Nephron (organoid): ENCODE results near the gene CLUH.
"Not testable (repeated sequence)": the region's sequence is repeated elsewhere in the genome, so short reads cannot be mapped to it uniquely, and the experiment has no call there.

Experiments used
- H3K27ac Mint-ChIP-seq, 3 experiments: 2 replicates each; pipeline ENCODE4 v1.8.0; 2020; ENCODE audit warnings: mixed read lengths in 3 of 3, mild to moderate bottlenecking in 2 of 3, moderate library complexity in 1 of 3
- H3K27me3 Mint-ChIP-seq: 2 replicates; pipeline ENCODE4 v1.8.0; 2021; ENCODE audit warnings: low read depth, mild to moderate bottlenecking, moderate library complexity, mixed read lengths
- H3K36me3 Mint-ChIP-seq: 2 replicates; pipeline ENCODE4 v1.8.0; 2020; ENCODE audit warnings: low read depth, mixed read lengths
- H3K4me1 Mint-ChIP-seq: 2 replicates; pipeline ENCODE4 v1.8.0; 2020; ENCODE audit warnings: mixed read lengths
- H3K4me3 Mint-ChIP-seq, 3 experiments: 2 replicates each; pipeline ENCODE4 v1.8.0; 2020; ENCODE audit warnings: mild to moderate bottlenecking in 3 of 3, mixed read lengths in 3 of 3, moderate library complexity in 2 of 3
- H3K9me3 Mint-ChIP-seq: 2 replicates; pipeline ENCODE4 v1.8.0; 2020; ENCODE audit warnings: mixed read lengths
- TF ChIP-seq, protein P1 (sequence below), 3 experiments: fragments of 200-600 bp; sonication (generic); IDR thresholded peaks; one replicate each; pipeline ENCODE4 v1.5.0; 2021; ENCODE audit warnings: antibody characterized with exemption in 3 of 3; ENCODE audit not compliant: unreplicated experiment in 3 of 3

Gene CLUH

DNA sequence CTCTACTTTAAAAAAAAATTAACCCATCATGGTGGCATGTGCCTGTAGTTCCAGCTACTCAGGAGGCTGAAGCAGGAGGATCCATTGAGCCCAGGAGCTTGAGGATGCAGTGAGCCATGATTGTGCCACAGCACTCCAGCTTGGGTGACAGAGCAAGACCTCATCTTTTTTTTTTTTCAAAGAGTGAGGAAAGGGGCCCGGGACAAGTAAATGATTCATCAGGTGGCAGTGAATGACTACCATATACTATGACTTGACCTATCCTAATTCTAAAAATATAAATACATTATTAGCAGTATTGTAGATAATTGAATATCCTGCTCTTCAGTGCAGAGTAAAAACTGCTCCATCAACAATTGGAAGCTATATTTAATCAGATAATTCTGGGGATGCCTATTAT, 55.3 kb downstream of the CLUH start:
- H3K36me3 Mint-ChIP-seq: peaks cover 54% of the 10 kb centered on the region
- TF ChIP-seq, protein P1, sequence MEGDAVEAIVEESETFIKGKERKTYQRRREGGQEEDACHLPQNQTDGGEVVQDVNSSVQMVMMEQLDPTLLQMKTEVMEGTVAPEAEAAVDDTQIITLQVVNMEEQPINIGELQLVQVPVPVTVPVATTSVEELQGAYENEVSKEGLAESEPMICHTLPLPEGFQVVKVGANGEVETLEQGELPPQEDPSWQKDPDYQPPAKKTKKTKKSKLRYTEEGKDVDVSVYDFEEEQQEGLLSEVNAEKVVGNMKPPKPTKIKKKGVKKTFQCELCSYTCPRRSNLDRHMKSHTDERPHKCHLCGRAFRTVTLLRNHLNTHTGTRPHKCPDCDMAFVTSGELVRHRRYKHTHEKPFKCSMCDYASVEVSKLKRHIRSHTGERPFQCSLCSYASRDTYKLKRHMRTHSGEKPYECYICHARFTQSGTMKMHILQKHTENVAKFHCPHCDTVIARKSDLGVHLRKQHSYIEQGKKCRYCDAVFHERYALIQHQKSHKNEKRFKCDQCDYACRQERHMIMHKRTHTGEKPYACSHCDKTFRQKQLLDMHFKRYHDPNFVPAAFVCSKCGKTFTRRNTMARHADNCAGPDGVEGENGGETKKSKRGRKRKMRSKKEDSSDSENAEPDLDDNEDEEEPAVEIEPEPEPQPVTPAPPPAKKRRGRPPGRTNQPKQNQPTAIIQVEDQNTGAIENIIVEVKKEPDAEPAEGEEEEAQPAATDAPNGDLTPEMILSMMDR (IDR thresholded peaks at IDR 0.05; ENCODE audit: unreplicated experiment in 3 of 3): no peak
- no peaks in the 10 kb centered on the region for H3K4me1 Mint-ChIP-seq
- H3K27ac Mint-ChIP-seq: no peak overlapping the region
- no peaks in the 10 kb centered on the region for H3K9me3 Mint-ChIP-seq
- H3K4me3 Mint-ChIP-seq: no peak overlapping the region
- H3K27me3 Mint-ChIP-seq: no peaks in the 10 kb centered on the region

DNA sequence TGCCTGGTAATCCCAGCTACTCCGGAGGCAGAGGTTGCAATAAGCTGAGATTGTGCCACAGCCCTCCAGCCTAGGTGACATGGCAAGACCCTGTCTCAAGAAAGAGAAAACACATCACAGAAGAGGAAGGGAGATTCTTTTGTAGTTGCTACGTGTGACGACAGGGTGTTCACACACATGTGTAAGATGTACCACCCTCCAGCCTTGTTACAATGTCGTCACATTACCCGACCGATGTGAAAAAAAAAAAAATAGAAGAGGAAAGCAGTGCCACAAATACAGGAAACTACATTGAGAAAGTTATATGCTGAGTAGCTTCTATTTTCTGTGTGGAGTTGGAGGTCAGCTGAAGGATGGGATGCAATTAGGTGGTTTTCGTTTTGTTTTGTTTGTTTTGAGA, 56.0 kb downstream of the CLUH start:
- Mint-ChIP-seq H3K27ac (no peak overlapping the region), H3K4me3 (no peak overlapping the region), H3K27me3 (no peaks in the 10 kb centered on the region), H3K9me3 (no peaks in the 10 kb centered on the region), H3K4me1 (no peaks in the 10 kb centered on the region), H3K36me3 (peaks cover 53% of the 10 kb centered on the region)
- TF ChIP-seq, protein P1 (IDR thresholded peaks at IDR 0.05; ENCODE audit: unreplicated experiment in 3 of 3): no peak

DNA sequence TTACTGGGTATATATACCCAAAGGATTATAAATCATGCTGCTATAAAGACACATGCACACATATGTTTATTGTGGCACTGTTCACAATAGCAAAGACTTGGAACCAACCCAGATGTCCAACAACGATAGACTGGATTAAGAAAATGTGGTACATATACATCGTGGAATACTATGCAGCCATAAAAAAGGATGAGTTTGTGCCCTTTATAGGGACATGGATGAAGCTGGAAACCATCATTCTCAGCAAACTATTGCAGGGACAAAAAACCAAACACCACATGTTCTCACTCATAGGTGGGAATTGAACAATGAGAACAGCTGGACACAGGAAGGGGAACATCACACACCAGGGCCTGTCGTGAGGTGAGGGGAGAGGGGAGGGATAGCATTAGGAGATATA, 58.7 kb downstream of the CLUH start:
- not testable (repeated sequence) for H3K4me1 Mint-ChIP-seq, H3K27ac Mint-ChIP-seq, H3K9me3 Mint-ChIP-seq, H3K27me3 Mint-ChIP-seq, H3K4me3 Mint-ChIP-seq
- H3K36me3 Mint-ChIP-seq: peaks cover 58% of the 10 kb centered on the region

GRCh38 chr17:2649191-2649590, 62.4 kb downstream of the CLUH start:
- Mint-ChIP-seq H3K27me3 (no peaks in the 10 kb centered on the region), H3K4me3 (no peak overlapping the region), H3K4me1 (no peaks in the 10 kb centered on the region), H3K27ac (no peak overlapping the region), H3K36me3 (peaks cover 68% of the 10 kb centered on the region), H3K9me3 (no peaks in the 10 kb centered on the region)
- TF ChIP-seq, protein P1 (IDR thresholded peaks at IDR 0.05; ENCODE audit: unreplicated experiment in 3 of 3): no peak

- H3K27ac Mint-ChIP-seq: no peak overlapping the region
- no peaks in the 10 kb centered on the region for H3K4me1 Mint-ChIP-seq
- TF ChIP-seq, protein P1 (IDR thresholded peaks at IDR 0.05; ENCODE audit: unreplicated experiment in 3 of 3): no peak
- peaks cover 61% of the 10 kb centered on the region for H3K36me3 Mint-ChIP-seq
- no peaks in the 10 kb centered on the region for H3K27me3 Mint-ChIP-seq
- H3K9me3 Mint-ChIP-seq: no peaks in the 10 kb centered on the region
- H3K4me3 Mint-ChIP-seq: no peak overlapping the region
Observed at GRCh38 chr17:2647957-2648356, 63.6 kb downstream of the CLUH start.

DNA sequence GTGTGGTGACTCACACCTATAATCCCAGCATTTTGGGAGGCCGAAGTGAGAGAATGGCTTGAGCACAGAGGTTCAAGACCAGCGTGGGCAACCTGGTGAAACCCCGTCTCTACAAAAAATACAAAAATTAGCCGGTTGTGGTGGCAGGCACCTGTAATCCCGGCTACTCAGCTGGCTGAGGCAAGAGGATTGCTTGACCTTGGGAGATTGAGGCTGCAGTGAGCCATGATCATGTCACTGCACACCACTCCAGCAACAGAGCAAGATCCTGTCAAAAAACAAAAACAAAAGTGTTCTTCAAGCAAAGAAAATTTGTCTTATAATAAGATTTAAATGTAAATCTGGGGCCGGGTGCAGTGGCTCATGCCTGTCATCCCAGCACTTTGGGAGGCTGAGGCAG, 66.6 kb downstream of the CLUH start:
- Mint-ChIP-seq H3K27ac (no peak overlapping the region), H3K4me1 (no peaks in the 10 kb centered on the region), H3K9me3 (no peaks in the 10 kb centered on the region), H3K36me3 (peaks cover 57% of the 10 kb centered on the region), H3K4me3 (no peak overlapping the region), H3K27me3 (no peaks in the 10 kb centered on the region)
- TF ChIP-seq, protein P1 (IDR thresholded peaks at IDR 0.05; ENCODE audit: unreplicated experiment in 3 of 3): no peak
